Transverse colon (tissue), 3 donors: ENCODE measurements around the gene SLC35F4.

ENCODE experiments used
- EP300 ChIP-seq: sonication (generic); formaldehyde crosslinking; IDR thresholded peaks from one replicate; pipeline ENCODE4 v1.6.1; 2017; ENCODE audit warnings: antibody characterized with exemption, low read depth
- TF ChIP-seq, protein P1 (sequence below), 5 experiments: fragments of 200-600 bp in 3 of 5; fragments of 450-650 bp in 2 of 5; sonication (generic) in 3 of 5; IDR thresholded peaks; 1 replicate in 2 of 5; 2 replicates in 3 of 5; pipeline ENCODE4 v1.5.1; 2016 to 2017; ENCODE audit warnings: antibody characterized with exemption in 5 of 5, inconsistent platforms in 3 of 5, mild to moderate bottlenecking in 2 of 5, moderate library complexity in 1 of 5

DNA sequence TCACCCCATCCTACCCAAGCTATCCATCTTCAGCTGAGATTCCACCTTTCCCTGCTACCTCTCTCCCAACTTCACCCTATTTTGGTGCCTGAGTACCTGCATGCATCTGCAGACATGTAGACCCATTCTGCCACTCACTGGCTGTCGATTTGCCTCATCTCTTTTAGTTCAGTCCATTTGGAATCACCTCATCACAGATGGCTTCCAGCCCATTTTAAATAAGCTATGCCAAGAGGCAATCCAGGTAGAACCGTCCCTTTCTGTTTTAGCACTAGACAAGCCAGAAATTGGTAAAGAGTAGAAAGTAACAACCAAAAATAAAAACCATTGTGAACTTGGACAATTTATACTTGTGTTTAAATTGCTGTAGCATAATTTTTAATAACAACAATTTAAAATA lies 11.3 kb downstream of the SLC35F4 start:
- no peak for TF ChIP-seq EP300
- TF ChIP-seq, protein P1, sequence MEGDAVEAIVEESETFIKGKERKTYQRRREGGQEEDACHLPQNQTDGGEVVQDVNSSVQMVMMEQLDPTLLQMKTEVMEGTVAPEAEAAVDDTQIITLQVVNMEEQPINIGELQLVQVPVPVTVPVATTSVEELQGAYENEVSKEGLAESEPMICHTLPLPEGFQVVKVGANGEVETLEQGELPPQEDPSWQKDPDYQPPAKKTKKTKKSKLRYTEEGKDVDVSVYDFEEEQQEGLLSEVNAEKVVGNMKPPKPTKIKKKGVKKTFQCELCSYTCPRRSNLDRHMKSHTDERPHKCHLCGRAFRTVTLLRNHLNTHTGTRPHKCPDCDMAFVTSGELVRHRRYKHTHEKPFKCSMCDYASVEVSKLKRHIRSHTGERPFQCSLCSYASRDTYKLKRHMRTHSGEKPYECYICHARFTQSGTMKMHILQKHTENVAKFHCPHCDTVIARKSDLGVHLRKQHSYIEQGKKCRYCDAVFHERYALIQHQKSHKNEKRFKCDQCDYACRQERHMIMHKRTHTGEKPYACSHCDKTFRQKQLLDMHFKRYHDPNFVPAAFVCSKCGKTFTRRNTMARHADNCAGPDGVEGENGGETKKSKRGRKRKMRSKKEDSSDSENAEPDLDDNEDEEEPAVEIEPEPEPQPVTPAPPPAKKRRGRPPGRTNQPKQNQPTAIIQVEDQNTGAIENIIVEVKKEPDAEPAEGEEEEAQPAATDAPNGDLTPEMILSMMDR (IDR thresholded peaks at IDR 0.05) = no peak
